ENCODE measurements around the gene SLC6A13. TPM values are rescaled to one million over a fixed set of nuclear protein-coding genes. Genes with fewer than 3 reads are reported as not detected.
A peak's percentile ranks its signal among the peaks of the same experiment; 100 is the strongest.

Gene SLC6A13
- total and polyA plus RNA-seq, 2 of the 13 experiments (the other 11 are each of a cell fraction or from before 2014, with no cell fraction given) = 0.05 to 0.15 TPM

DNA sequence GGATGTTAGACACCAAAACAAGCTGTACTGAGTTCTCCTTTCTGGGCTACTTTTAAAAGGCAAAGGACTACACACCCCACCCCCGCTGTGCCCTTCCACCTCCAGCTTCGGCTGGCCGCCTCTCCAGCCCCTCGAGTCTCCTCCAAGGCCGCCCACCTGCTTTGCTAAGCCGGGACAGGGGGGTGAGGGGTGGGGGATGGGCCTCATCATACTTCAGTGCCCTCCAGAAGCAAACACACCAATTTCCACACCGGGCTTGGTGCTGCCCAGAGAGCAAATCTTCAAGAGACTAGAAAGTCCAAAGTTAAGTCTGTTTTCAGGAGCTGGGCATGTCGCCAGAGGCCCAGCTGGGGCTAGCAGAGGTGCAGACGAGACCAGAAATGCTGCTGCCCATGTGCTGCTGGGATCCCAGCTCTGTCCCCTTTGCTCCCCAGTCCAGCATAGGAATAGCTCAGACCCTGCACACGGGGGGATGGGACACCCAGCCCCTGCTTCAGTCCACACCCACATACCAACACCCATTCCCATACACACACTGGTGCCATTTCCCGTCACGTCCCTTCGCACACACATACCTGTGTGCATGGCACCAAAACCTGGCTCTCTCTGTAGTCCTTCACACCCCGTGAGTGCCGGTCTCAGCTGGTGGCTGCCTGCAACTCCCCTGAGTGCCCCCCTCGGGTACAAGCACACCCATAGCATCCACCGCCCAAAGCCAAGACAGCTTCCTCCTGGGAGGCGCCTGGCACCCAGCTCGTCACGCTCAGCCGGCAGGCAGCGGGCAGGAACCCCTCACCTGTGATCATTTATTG, 49.7 kb downstream of the SLC6A13 start (continued):
- peak; percentile 27; the same call in 1 of the 2 replicates for TF ChIP-seq RARA (CRISPR knock-in tag; IDR thresholded peaks at IDR 0.05)
- no peak for TF ChIP-seq PAWR (CRISPR knock-in tag; IDR thresholded peaks at IDR 0.05; ENCODE audit: borderline replicate concordance)
- no peak for TF ChIP-seq ZNF101 (CRISPR knock-in tag; IDR thresholded peaks at IDR 0.05; ENCODE audit: borderline replicate concordance, low read depth)
- TF ChIP-seq BCL6 (CRISPR knock-in tag; IDR thresholded peaks at IDR 0.05) = peak; percentile 79
- TF ChIP-seq HNRNPL (IDR thresholded peaks at IDR 0.05; ENCODE audit: low read depth, low read length) = peak; percentile 61
- TF ChIP-seq ZSCAN29 (CRISPR knock-in tag; conservative IDR thresholded peaks at IDR 0.05) = no peak
- no peak for TF ChIP-seq SMARCC2 (IDR thresholded peaks at IDR 0.05)
- no peak for TF ChIP-seq ZNF543 (CRISPR knock-in tag; IDR thresholded peaks at IDR 0.05)
- no peak for TF ChIP-seq ZNF567 (CRISPR knock-in tag; IDR thresholded peaks at IDR 0.05; ENCODE audit: borderline replicate concordance)
- no peak for TF ChIP-seq CENPT (CRISPR knock-in tag; IDR thresholded peaks at IDR 0.05; ENCODE audit: low read depth)
- TF ChIP-seq, protein P1, sequence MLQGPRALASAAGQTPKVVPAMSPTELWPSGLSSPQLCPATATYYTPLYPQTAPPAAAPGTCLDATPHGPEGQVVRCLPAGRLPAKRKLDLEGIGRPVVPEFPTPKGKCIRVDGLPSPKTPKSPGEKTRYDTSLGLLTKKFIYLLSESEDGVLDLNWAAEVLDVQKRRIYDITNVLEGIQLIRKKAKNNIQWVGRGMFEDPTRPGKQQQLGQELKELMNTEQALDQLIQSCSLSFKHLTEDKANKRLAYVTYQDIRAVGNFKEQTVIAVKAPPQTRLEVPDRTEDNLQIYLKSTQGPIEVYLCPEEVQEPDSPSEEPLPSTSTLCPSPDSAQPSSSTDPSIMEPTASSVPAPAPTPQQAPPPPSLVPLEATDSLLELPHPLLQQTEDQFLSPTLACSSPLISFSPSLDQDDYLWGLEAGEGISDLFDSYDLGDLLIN (CRISPR knock-in tag; IDR thresholded peaks at IDR 0.05; ENCODE audit: borderline replicate concordance) = no peak
- TF ChIP-seq KDM5B (CRISPR knock-in tag; IDR thresholded peaks at IDR 0.05; ENCODE audit: borderline replicate concordance) = no peak; the same call in 1 of the 2 replicates
- no peak for TF ChIP-seq SSRP1 (CRISPR knock-in tag; IDR thresholded peaks at IDR 0.05)
- no peak for TF ChIP-seq ZBTB1 (CRISPR knock-in tag; IDR thresholded peaks at IDR 0.05; ENCODE audit: borderline replicate concordance)
- TF ChIP-seq SMAD3 (CRISPR knock-in tag; IDR thresholded peaks at IDR 0.05) = no peak
- TF ChIP-seq NCOA1 (CRISPR knock-in tag; IDR thresholded peaks at IDR 0.05) = no peak
- no peak for TF ChIP-seq CAMTA2 (CRISPR knock-in tag; IDR thresholded peaks at IDR 0.05; ENCODE audit: borderline replicate concordance)
- no peak for TF ChIP-seq GABPB1 (CRISPR knock-in tag; IDR thresholded peaks at IDR 0.05)
- no peak for TF ChIP-seq JARID2 (CRISPR knock-in tag; IDR thresholded peaks at IDR 0.05; ENCODE audit: insufficient replicate concordance)
- TF ChIP-seq, protein P2, sequence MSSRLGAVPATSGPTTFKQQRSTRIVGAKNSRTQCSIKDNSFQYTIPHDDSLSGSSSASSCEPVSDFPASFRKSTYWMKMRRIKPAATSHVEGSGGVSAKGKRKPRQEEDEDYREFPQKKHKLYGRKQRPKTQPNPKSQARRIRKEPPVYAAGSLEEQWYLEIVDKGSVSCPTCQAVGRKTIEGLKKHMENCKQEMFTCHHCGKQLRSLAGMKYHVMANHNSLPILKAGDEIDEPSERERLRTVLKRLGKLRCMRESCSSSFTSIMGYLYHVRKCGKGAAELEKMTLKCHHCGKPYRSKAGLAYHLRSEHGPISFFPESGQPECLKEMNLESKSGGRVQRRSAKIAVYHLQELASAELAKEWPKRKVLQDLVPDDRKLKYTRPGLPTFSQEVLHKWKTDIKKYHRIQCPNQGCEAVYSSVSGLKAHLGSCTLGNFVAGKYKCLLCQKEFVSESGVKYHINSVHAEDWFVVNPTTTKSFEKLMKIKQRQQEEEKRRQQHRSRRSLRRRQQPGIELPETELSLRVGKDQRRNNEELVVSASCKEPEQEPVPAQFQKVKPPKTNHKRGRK (CRISPR knock-in tag; IDR thresholded peaks at IDR 0.05) = no peak
- TF ChIP-seq, protein P3, sequence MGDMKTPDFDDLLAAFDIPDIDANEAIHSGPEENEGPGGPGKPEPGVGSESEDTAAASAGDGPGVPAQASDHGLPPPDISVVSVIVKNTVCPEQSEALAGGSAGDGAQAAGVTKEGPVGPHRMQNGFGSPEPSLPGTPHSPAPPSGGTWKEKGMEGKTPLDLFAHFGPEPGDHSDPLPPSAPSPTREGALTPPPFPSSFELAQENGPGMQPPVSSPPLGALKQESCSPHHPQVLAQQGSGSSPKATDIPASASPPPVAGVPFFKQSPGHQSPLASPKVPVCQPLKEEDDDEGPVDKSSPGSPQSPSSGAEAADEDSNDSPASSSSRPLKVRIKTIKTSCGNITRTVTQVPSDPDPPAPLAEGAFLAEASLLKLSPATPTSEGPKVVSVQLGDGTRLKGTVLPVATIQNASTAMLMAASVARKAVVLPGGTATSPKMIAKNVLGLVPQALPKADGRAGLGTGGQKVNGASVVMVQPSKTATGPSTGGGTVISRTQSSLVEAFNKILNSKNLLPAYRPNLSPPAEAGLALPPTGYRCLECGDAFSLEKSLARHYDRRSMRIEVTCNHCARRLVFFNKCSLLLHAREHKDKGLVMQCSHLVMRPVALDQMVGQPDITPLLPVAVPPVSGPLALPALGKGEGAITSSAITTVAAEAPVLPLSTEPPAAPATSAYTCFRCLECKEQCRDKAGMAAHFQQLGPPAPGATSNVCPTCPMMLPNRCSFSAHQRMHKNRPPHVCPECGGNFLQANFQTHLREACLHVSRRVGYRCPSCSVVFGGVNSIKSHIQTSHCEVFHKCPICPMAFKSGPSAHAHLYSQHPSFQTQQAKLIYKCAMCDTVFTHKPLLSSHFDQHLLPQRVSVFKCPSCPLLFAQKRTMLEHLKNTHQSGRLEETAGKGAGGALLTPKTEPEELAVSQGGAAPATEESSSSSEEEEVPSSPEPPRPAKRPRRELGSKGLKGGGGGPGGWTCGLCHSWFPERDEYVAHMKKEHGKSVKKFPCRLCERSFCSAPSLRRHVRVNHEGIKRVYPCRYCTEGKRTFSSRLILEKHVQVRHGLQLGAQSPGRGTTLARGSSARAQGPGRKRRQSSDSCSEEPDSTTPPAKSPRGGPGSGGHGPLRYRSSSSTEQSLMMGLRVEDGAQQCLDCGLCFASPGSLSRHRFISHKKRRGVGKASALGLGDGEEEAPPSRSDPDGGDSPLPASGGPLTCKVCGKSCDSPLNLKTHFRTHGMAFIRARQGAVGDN (CRISPR knock-in tag; IDR thresholded peaks at IDR 0.05) = peak; percentile 13
- no peak for TF ChIP-seq ZNF75D (CRISPR knock-in tag; IDR thresholded peaks at IDR 0.05; ENCODE audit: borderline replicate concordance)
- TF ChIP-seq ZNF749 (CRISPR knock-in tag; IDR thresholded peaks at IDR 0.05; ENCODE audit: borderline replicate concordance) = no peak
